HL-60 (cell line): ENCODE data around the gene CCSER2.
"Not testable (repeated sequence)": the region's sequence is repeated elsewhere in the genome, so short reads cannot be mapped to it uniquely, and the experiment has no call there.

ENCODE experiments used
- POLR2AphosphoS5 ChIP-seq: IDR thresholded peaks from 2 replicates; pipeline ENCODE4 v1.6.1; 2012; ENCODE audit warnings: low read depth
- TF ChIP-seq, protein P1 (sequence below): IDR thresholded peaks from one replicate; pipeline ENCODE4 v1.5.1; 2011; ENCODE audit warnings: low read length, control low read depth, inconsistent platforms; ENCODE audit not compliant: insufficient read depth

DNA sequence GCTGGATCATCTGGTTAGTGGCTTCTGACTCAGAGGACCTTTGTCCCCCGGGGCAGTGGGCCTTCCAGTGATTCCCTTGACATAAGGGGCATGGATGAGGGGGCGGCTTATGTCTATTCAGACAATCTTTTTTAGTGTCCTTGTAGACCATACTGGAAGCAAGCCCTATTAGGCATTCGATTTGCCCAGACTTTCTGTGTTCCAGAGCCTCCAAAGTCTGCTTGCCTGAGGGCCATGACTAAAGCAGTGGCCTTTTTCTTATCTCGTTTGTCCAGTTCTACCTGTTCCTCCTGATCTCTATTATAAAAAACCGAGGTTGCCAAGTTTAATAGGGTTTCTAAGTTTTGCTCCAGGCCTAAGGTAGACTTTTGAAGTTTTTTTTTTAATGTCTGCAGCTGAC lies 199.0 kb downstream of the CCSER2 start:
- TF ChIP-seq, protein P1, sequence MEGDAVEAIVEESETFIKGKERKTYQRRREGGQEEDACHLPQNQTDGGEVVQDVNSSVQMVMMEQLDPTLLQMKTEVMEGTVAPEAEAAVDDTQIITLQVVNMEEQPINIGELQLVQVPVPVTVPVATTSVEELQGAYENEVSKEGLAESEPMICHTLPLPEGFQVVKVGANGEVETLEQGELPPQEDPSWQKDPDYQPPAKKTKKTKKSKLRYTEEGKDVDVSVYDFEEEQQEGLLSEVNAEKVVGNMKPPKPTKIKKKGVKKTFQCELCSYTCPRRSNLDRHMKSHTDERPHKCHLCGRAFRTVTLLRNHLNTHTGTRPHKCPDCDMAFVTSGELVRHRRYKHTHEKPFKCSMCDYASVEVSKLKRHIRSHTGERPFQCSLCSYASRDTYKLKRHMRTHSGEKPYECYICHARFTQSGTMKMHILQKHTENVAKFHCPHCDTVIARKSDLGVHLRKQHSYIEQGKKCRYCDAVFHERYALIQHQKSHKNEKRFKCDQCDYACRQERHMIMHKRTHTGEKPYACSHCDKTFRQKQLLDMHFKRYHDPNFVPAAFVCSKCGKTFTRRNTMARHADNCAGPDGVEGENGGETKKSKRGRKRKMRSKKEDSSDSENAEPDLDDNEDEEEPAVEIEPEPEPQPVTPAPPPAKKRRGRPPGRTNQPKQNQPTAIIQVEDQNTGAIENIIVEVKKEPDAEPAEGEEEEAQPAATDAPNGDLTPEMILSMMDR, result not testable (repeated sequence)
- TF ChIP-seq POLR2AphosphoS5, result not testable (repeated sequence)
